ENCODE results near the gene MAP3K10. TPM values are rescaled to one million over a fixed set of nuclear protein-coding genes. Genes with fewer than 3 reads are reported as not detected.

Gene MAP3K10
- total RNA-seq, 1 experiment from 2014 or later: 26.9 TPM

- no peaks in the 10 kb centered on the region for H3K36me3 ChIP-seq (ENCODE audit: low read depth)
- BruUV-seq (replicated peaks): no TSS peak
- H3K27me3 ChIP-seq (ENCODE audit: insufficient read depth, low read depth): no peaks in the 10 kb centered on the region
- intact Hi-C loops (cut with micrococcal nuclease; ENCODE audit: unreplicated experiment): no loop called here
- H3K4me2 ChIP-seq: no peak overlapping the region
- H3K9me3 ChIP-seq (ENCODE audit: insufficient read depth, low read depth): no peaks in the 10 kb centered on the region
- no peak for DNase-seq
- H3K4me1 ChIP-seq (replicated peaks; ENCODE audit: insufficient read depth): no peaks in the 10 kb centered on the region
- H3K27ac ChIP-seq: no peak overlapping the region
- TF ChIP-seq CTCF (conservative IDR thresholded peaks at IDR 0.05) (no peak), EZH2 (IDR thresholded peaks at IDR 0.05; ENCODE audit: low read depth) (no peak)
- CTCF ChIA-PET: no interaction called here
- POLR2A ChIA-PET (ENCODE audit: unreplicated experiment): no interaction called here
- H3K4me3 ChIP-seq: no peak overlapping the region
- H2AFZ ChIP-seq: no peak overlapping the region
- no peaks in the 10 kb centered on the region for H3K9me2 ChIP-seq (ENCODE audit: insufficient read depth)
- no peaks in the 10 kb centered on the region for H4K20me1 ChIP-seq (ENCODE audit: insufficient read depth)
- H3F3A ChIP-seq (ENCODE audit: insufficient read depth, low read depth): no peaks in the 10 kb centered on the region
- no peaks in the 10 kb centered on the region for H3K79me2 ChIP-seq (ENCODE audit: low read depth)
These were observed 45.1 kb downstream of the MAP3K10 start for GRCh38 chr19:40236366-40236765.

- no peak overlapping the region for H3K27ac ChIP-seq
- no peak overlapping the region for H3K4me2 ChIP-seq
- H3F3A ChIP-seq (ENCODE audit: insufficient read depth, low read depth): no peaks in the 10 kb centered on the region
- H3K4me3 ChIP-seq: no peak overlapping the region
- intact Hi-C loops (cut with micrococcal nuclease; ENCODE audit: unreplicated experiment): no loop called here
- no peaks in the 10 kb centered on the region for H3K4me1 ChIP-seq (replicated peaks; ENCODE audit: insufficient read depth)
- POLR2A ChIA-PET (ENCODE audit: unreplicated experiment): no interaction called here
- H3K27me3 ChIP-seq (ENCODE audit: insufficient read depth, low read depth): no peaks in the 10 kb centered on the region
- no peaks in the 10 kb centered on the region for H3K79me2 ChIP-seq (ENCODE audit: low read depth)
- TF ChIP-seq EZH2 (IDR thresholded peaks at IDR 0.05; ENCODE audit: low read depth) (no peak), CTCF (conservative IDR thresholded peaks at IDR 0.05) (no peak)
- no peaks in the 10 kb centered on the region for H3K9me2 ChIP-seq (ENCODE audit: insufficient read depth)
- no peaks in the 10 kb centered on the region for H4K20me1 ChIP-seq (ENCODE audit: insufficient read depth)
- no peak overlapping the region for H2AFZ ChIP-seq
- no TSS peak for BruUV-seq (replicated peaks)
- no peaks in the 10 kb centered on the region for H3K9me3 ChIP-seq (ENCODE audit: insufficient read depth, low read depth)
- H3K36me3 ChIP-seq (ENCODE audit: low read depth): no peaks in the 10 kb centered on the region
- CTCF ChIA-PET: no interaction called here
- DNase-seq: no peak
These were observed 46.6 kb downstream of the MAP3K10 start for GRCh38 chr19:40237791-40238190.

- no peaks in the 10 kb centered on the region for H3F3A ChIP-seq (ENCODE audit: insufficient read depth, low read depth)
- CTCF ChIA-PET: no interaction called here
- no peak overlapping the region for H3K4me2 ChIP-seq
- no peaks in the 10 kb centered on the region for H3K27me3 ChIP-seq (ENCODE audit: insufficient read depth, low read depth)
- no peaks in the 10 kb centered on the region for H3K9me2 ChIP-seq (ENCODE audit: insufficient read depth)
- DNase-seq: no peak
- no peaks in the 10 kb centered on the region for H3K4me1 ChIP-seq (replicated peaks; ENCODE audit: insufficient read depth)
- intact Hi-C loops (cut with micrococcal nuclease; ENCODE audit: unreplicated experiment): no loop called here
- TF ChIP-seq EZH2 (IDR thresholded peaks at IDR 0.05; ENCODE audit: low read depth) (no peak), CTCF (conservative IDR thresholded peaks at IDR 0.05) (no peak)
- no peaks in the 10 kb centered on the region for H4K20me1 ChIP-seq (ENCODE audit: insufficient read depth)
- H3K4me3 ChIP-seq: no peak overlapping the region
- BruUV-seq (replicated peaks): no TSS peak
- no peak overlapping the region for H2AFZ ChIP-seq
- no peaks in the 10 kb centered on the region for H3K36me3 ChIP-seq (ENCODE audit: low read depth)
- no peaks in the 10 kb centered on the region for H3K79me2 ChIP-seq (ENCODE audit: low read depth)
- no peak overlapping the region for H3K27ac ChIP-seq
- no peaks in the 10 kb centered on the region for H3K9me3 ChIP-seq (ENCODE audit: insufficient read depth, low read depth)
- POLR2A ChIA-PET (ENCODE audit: unreplicated experiment): no interaction called here
These were observed 47.5 kb downstream of the MAP3K10 start for GRCh38 chr19:40238775-40239174.
